COLO668 (cell line): ENCODE results near the gene CA11.

ENCODE experiments used
- DNase-seq: peaks from one replicate; lab custom pipeline; 2025; ENCODE audit not compliant: unreplicated experiment; lab: John Stamatoyannopoulos, UW

Gene CA11

GRCh38 chr19:48595171-48595570 is 50.8 kb downstream of the CA11 start:
- no peak for DNase-seq

GRCh38 chr19:48591021-48591420 is 55.0 kb downstream of the CA11 start:
- no peak for DNase-seq

DNA sequence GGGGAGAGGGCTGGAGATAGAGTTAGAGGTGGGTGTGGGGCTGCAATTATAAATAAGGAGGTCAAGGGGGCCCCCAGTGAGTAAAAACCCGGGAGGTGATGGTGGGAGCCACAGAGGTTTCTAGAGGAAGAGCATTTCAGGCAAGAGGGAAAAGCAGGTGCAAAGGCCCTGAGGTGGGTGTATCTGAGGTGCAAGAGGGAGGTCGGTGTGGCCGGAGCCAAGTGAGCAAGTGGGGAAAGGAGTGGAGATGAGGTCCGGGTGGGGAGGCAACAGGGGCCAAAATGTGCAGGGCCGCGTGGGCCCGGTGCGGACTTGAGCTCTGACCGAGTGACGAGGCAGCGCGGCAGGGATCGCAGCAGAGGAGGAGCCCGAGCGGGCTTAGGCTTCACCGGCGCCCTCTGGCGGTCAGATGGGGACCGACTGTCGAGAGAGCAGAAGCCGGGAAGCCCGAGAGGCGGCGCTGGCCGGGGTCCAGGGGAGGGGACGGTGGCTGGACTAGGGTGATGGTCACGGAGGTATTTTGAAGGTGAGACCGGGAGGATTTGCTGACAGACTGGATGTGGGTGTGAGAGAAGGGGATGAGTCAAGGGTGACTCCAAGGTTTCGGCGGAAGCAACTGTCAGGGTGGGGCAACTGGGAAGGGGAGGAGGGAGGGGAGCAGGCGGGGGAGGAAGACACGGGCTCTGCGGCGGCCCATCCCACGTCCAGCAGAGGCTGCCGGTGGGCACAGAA is 57.2 kb downstream of the CA11 start:
- peak; percentile 92 for DNase-seq
